ENCODE results near the gene WDR59. TPM values are rescaled to one million over a fixed set of nuclear protein-coding genes. Genes with fewer than 3 reads are reported as not detected.
"Not testable (repeated sequence)": the region's sequence is repeated elsewhere in the genome, so short reads cannot be mapped to it uniquely, and the experiment has no call there.

The WDR59 gene
- total RNA-seq, 6 experiments from 2014 or later = 32.1 to 39.8 (median 37.3) TPM

GRCh38 chr16:75017670-75018525, 33.0 kb upstream of the WDR59 start:
- Mint-ChIP-seq H3K27me3 (ENCODE audit: insufficient read depth) (no peaks in the 10 kb centered on the region), H3K4me3 (no peak overlapping the region), H3K9me3 (peaks cover 19% of the 10 kb centered on the region), H3K27ac (no peak overlapping the region), H3K36me3 (ENCODE audit: low read depth) (peaks cover 29% of the 10 kb centered on the region), H3K4me1 (ENCODE audit: low read depth) (peaks cover 29% of the 10 kb centered on the region)
- TF ChIP-seq CTCF (IDR thresholded peaks at IDR 0.05) = no peak
- DNase-seq = no peak

GRCh38 chr16:75016451-75017081, 31.6 kb upstream of the WDR59 start:
- H3K4me3 Mint-ChIP-seq; H3K27ac Mint-ChIP-seq; DNase-seq; H3K27me3 Mint-ChIP-seq (ENCODE audit: insufficient read depth); H3K9me3 Mint-ChIP-seq: not testable (repeated sequence)
- Mint-ChIP-seq H3K4me1 (ENCODE audit: low read depth) (peaks cover 37% of the 10 kb centered on the region), H3K36me3 (ENCODE audit: low read depth) (peaks cover 19% of the 10 kb centered on the region)

- no peak overlapping the region for H3K4me3 Mint-ChIP-seq
- H3K27ac Mint-ChIP-seq = no peak overlapping the region
- DNase-seq = no peak
- no peaks in the 10 kb centered on the region for H3K27me3 Mint-ChIP-seq (ENCODE audit: insufficient read depth)
- no peak for TF ChIP-seq CTCF (IDR thresholded peaks at IDR 0.05)
- H3K36me3 Mint-ChIP-seq (ENCODE audit: low read depth) = peaks cover 2% of the 10 kb centered on the region; the same call in 1 of the 2 replicates
- H3K4me1 Mint-ChIP-seq (ENCODE audit: low read depth) = peaks cover 52% of the 10 kb centered on the region
- no peaks in the 10 kb centered on the region for H3K9me3 Mint-ChIP-seq
Observed at GRCh38 chr16:75014318-75014717, 29.4 kb upstream of the WDR59 start.

GRCh38 chr16:75013123-75013522, 28.2 kb upstream of the WDR59 start:
- not testable (repeated sequence) for H3K27me3 Mint-ChIP-seq (ENCODE audit: insufficient read depth); H3K27ac Mint-ChIP-seq
- H3K4me1 Mint-ChIP-seq (ENCODE audit: low read depth) = peaks cover 48% of the 10 kb centered on the region

GRCh38 chr16:75012380-75013081, 27.6 kb upstream of the WDR59 start:
- peaks cover under 1% of the 10 kb centered on the region; the same call in 1 of the 2 replicates for H3K36me3 Mint-ChIP-seq (ENCODE audit: low read depth)
- peak overlapping the region; percentile 76; the same call in 1 of the 2 replicates for H3K4me3 Mint-ChIP-seq
- H3K27ac Mint-ChIP-seq = peak overlapping the region; percentile 88
- no peak for DNase-seq
- H3K4me1 Mint-ChIP-seq (ENCODE audit: low read depth) = peaks cover 47% of the 10 kb centered on the region
- no peaks in the 10 kb centered on the region for H3K9me3 Mint-ChIP-seq
- no peak for TF ChIP-seq CTCF (IDR thresholded peaks at IDR 0.05)
- H3K27me3 Mint-ChIP-seq (ENCODE audit: insufficient read depth) = no peaks in the 10 kb centered on the region

More at GRCh38 chr16:75013123-75013522, 28.2 kb upstream of the WDR59 start:
- H3K9me3 Mint-ChIP-seq; H3K4me3 Mint-ChIP-seq; H3K36me3 Mint-ChIP-seq (ENCODE audit: low read depth); DNase-seq: not testable (repeated sequence)

- Mint-ChIP-seq H3K9me3 (no peaks in the 10 kb centered on the region), H3K36me3 (ENCODE audit: low read depth) (peaks cover 4% of the 10 kb centered on the region; the same call in 1 of the 2 replicates), H3K27ac (peak overlapping the region; percentile 88), H3K4me3 (peak overlapping the region; percentile 76), H3K4me1 (ENCODE audit: low read depth) (peaks cover 47% of the 10 kb centered on the region), H3K27me3 (ENCODE audit: insufficient read depth) (no peaks in the 10 kb centered on the region)
- no peak for TF ChIP-seq CTCF (IDR thresholded peaks at IDR 0.05)
- peak; percentile 78 for DNase-seq
Observed at GRCh38 chr16:75011634-75012307, 26.8 kb upstream of the WDR59 start.
